GM10248 (cell line): ENCODE measurements around the gene PCNP.
"Not testable (repeated sequence)": the region's sequence is repeated elsewhere in the genome, so short reads cannot be mapped to it uniquely, and the experiment has no call there.

Experiments used
- CTCF ChIA-PET: fragments of 300-600 bp; sonication (Branson Sonifier 250); formaldehyde crosslinking; extraction: SDS; loops from one replicate; lab custom pipeline; 2021; ENCODE audit warnings: antibody characterized with exemption; lab: Yijun Ruan, JAX
- POLR2A ChIA-PET: fragments of 350-650 bp; sonication (Branson Sonifier 250); formaldehyde crosslinking; extraction: SDS; loops from one replicate; lab custom pipeline; 2020; ENCODE audit warnings: antibody characterized with exemption; lab: Yijun Ruan, JAX
- DNase-seq: peaks from one replicate; pipeline ENCODE4 v3.0.0; 2012; ENCODE audit errors: extremely low spot score
- CTCF ChIP-seq: IDR thresholded peaks from 2 replicates; pipeline ENCODE4 v1.5.1; 2012; ENCODE audit warnings: mild to moderate bottlenecking, low read depth; ENCODE audit errors: extremely low read depth, missing control alignments, control extremely low read depth

PCNP gene

GRCh38 chr3:101531473-101532086 lies 42.4 kb upstream of the PCNP start:
- ChIA-PET CTCF (no interaction called here), POLR2A (no interaction called here)
- no peak for DNase-seq
- TF ChIP-seq CTCF: no peak

DNA sequence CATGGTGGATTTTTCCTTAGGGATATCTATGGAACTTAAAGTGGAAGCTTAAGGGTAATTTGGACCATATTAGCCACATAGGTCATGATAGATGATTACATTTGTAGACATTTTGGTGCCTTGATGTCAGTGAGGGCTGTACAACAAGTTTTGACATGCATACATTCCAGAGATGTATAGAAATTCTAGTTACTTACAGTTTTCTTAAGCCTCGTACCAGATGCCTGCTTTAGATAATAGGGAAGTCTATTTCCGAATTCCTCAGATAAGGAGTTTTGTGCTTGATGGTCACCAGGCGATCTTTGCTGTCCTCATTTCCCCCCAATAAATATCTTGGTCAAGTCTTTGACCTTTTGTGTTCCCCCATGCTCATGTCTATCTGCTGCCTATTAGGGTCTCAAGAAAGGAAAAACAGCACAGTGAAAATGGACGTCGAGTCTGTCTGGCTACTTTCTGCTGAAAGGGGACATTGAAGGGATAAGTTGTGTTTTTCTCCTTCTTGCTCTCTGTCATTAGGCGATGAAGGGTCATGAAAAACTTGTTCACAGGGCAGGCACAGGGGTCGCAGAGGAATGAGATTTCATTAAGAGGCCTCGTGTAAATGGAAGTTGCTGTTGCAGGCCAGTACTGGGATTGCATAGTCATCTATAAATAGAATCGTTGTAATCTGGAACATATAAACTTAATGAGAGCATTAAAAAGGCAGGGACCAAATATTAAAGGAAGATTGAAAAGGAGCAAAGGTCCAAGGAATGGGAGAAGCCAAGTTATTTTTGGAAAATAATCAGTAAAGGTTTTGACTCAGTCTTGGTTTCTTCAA lies 41.0 kb upstream of the PCNP start:
- no peak for TF ChIP-seq CTCF
- CTCF ChIA-PET: no interaction called here
- POLR2A ChIA-PET: no interaction called here
- DNase-seq: no peak

- DNase-seq: no peak
- POLR2A ChIA-PET: no interaction called here
- TF ChIP-seq CTCF: no peak
- CTCF ChIA-PET: interaction anchor here (1.3 to 1.9 kb wide), 2 partner anchors 12 to 15 kb away, joined by 5 read pairs; no protein-coding TSS in a partner anchor
Measured at GRCh38 chr3:101533603-101533968, 40.4 kb upstream of the PCNP start.

GRCh38 chr3:101535221-101535620 lies 38.8 kb upstream of the PCNP start:
- ChIA-PET CTCF (interaction anchor here (1.4 to 1.9 kb wide), 3 partner anchors 10 to 19 kb away, joined by 4 to 5 read pairs (median 5); no protein-coding TSS in a partner anchor), POLR2A (no interaction called here)
- no peak for TF ChIP-seq CTCF
- DNase-seq: no peak

GRCh38 chr3:101536266-101536665 lies 37.7 kb upstream of the PCNP start:
- TF ChIP-seq CTCF: no peak
- CTCF ChIA-PET: interaction anchor here (1.4 to 1.8 kb wide), 2 partner anchors 9 to 18 kb away, joined by 4 to 5 read pairs; no protein-coding TSS in a partner anchor
- no peak for DNase-seq
- POLR2A ChIA-PET: no interaction called here

GRCh38 chr3:101536955-101537354 lies 37.0 kb upstream of the PCNP start:
- POLR2A ChIA-PET: not testable (repeated sequence)
- CTCF ChIA-PET: interaction anchor here (1.8 kb wide), 1 partner anchor 17 kb away, joined by 4 read pairs; no protein-coding TSS in a partner anchor

GRCh38 chr3:101542957-101543356 lies 31.0 kb upstream of the PCNP start:
- CTCF ChIA-PET: interaction anchor here (0.9 kb wide), 1 partner anchor 9 kb away, joined by 3 read pairs; no protein-coding TSS in a partner anchor
- no peak for DNase-seq
- POLR2A ChIA-PET: no interaction called here
- TF ChIP-seq CTCF: no peak

More at GRCh38 chr3:101536955-101537354, 37.0 kb upstream of the PCNP start:
- not testable (repeated sequence) for DNase-seq
